CD4-positive, alpha-beta T cell (primary cell): ENCODE data around the gene DCDC1. TPM values are rescaled to one million over a fixed set of nuclear protein-coding genes. Genes with fewer than 3 reads are reported as not detected.

Experiments used
- ATAC-seq: fragments of 200-7000 bp; cut with Tn5 transposase; one replicate; pipeline ENCODE4 v1.10.0; 2022; ENCODE audit warnings: mild to moderate bottlenecking; ENCODE audit not compliant: poor library complexity
- CTCF ChIA-PET: fragments of 350-600 bp; sonication (Branson Sonifier 250); formaldehyde crosslinking; loops from one replicate; lab custom pipeline; 2021; ENCODE audit warnings: antibody characterized with exemption, inconsistent platforms; lab: Charles Lee
- POLR2A ChIA-PET: fragments of 350-600 bp; sonication (Branson Sonifier 250); formaldehyde crosslinking; loops from one replicate; lab custom pipeline; 2021; ENCODE audit warnings: antibody characterized with exemption, inconsistent platforms; lab: Charles Lee
- DNase-seq, 14 experiments: peaks; one replicate each; pipeline ENCODE4 v3.0.0-alpha.2; 2013 to 2020; ENCODE audit warnings: mixed read lengths in 2 of 14
- H3K27ac ChIP-seq, 2 donors: one replicate each; pipeline versions ENCODE4 v1.5.1 to v1.7.0; 2013; ENCODE audit warnings: low read length in 2 of 2, low read depth in 1 of 2, mild to moderate bottlenecking in 1 of 2
- H3K27me3 ChIP-seq, 2 experiments: 1 replicate in 1 of 2; 2 replicates in 1 of 2; pipeline versions ENCODE4 v1.6.1 to v1.7.0; 2013; ENCODE audit warnings: low read length in 2 of 2, control low read depth in 1 of 2, mild to moderate bottlenecking in 1 of 2, moderate library complexity in 1 of 2; ENCODE audit not compliant: insufficient read depth in 2 of 2, control insufficient read depth in 1 of 2
- H3K36me3 ChIP-seq: one replicate; pipeline ENCODE4 v1.6.1; 2013; ENCODE audit warnings: low read length, control low read depth; ENCODE audit not compliant: insufficient read depth
- H3K4me1 ChIP-seq: one replicate; pipeline ENCODE4 v1.6.1; 2013; ENCODE audit warnings: low read length, control low read depth; ENCODE audit not compliant: insufficient read depth
- H3K4me3 ChIP-seq: one replicate; pipeline ENCODE4 v1.5.1; 2013; ENCODE audit warnings: mild to moderate bottlenecking, low read length, moderate library complexity
- H3K9me3 ChIP-seq, 2 experiments: 1 replicate in 1 of 2; 2 replicates in 1 of 2; pipeline versions ENCODE4 v1.6.1 to v1.7.0; 2013; ENCODE audit warnings: low read length in 2 of 2, mild to moderate bottlenecking in 2 of 2, control low read depth in 1 of 2, moderate library complexity in 1 of 2; ENCODE audit not compliant: control insufficient read depth in 1 of 2, insufficient read depth in 1 of 2
- H3K27ac Mint-ChIP-seq: one replicate; pipeline ENCODE4 v1.8.0; 2020; ENCODE audit warnings: mixed read lengths
- H3K27me3 Mint-ChIP-seq: one replicate; pipeline ENCODE4 v1.8.0; 2021; ENCODE audit warnings: mixed read lengths
- H3K36me3 Mint-ChIP-seq: one replicate; pipeline ENCODE4 v1.8.0; 2021; ENCODE audit warnings: low read depth, mixed read lengths
- H3K4me1 Mint-ChIP-seq: one replicate; pipeline ENCODE4 v1.8.0; 2021; ENCODE audit warnings: low read depth, mixed read lengths
- H3K4me3 Mint-ChIP-seq: one replicate; pipeline ENCODE4 v1.8.0; 2020; ENCODE audit warnings: mild to moderate bottlenecking, mixed read lengths
- H3K9me3 Mint-ChIP-seq: one replicate; pipeline ENCODE4 v1.8.0; 2020; ENCODE audit warnings: mixed read lengths
- CTCF ChIP-seq: fragments of 200-600 bp; IDR thresholded peaks from one replicate; pipeline ENCODE4 v1.8.0; 2022; ENCODE audit warnings: antibody characterized with exemption, mild to moderate bottlenecking
- intact Hi-C, 2 experiments: fragments of 100-400 bp; cut with DNase I in 1 of 2; cut with micrococcal nuclease in 1 of 2; formaldehyde crosslinking; loops; one replicate each; pipeline versions ENCODE4 v1.15.1 to v1.9.0; 2023 to 2025; cut with DNase I, micrococcal nuclease
- total RNA-seq, 174 experiments: library from RNA in 2 of 174; stranded (reverse) in 2 of 174; gene quantifications; one replicate each; pipeline ENCODE4 v1.2.3 and lab custom pipeline; 2021 to 2026

Gene DCDC1
- total RNA-seq, 2 experiments from 2014 or later, result 0.11 TPM; not detected in 1

GRCh38 chr11:30855383-30856006 lies 514.0 kb downstream of the DCDC1 start:
- ChIA-PET POLR2A (no interaction called here), CTCF (no interaction called here)
- intact Hi-C loops, result no loop called here

GRCh38 chr11:30853439-30853838 lies 516.1 kb downstream of the DCDC1 start:
- intact Hi-C loops, result no loop called here

More at GRCh38 chr11:30855383-30856006, 514.0 kb downstream of the DCDC1 start:
- no peaks in the 10 kb centered on the region for H3K9me3 Mint-ChIP-seq
- Histone ChIP-seq H3K27ac (no peak overlapping the region), H3K9me3 (peaks cover 0 to 4% of the 10 kb centered on the region in 2 experiments), H3K4me1 (no peaks in the 10 kb centered on the region), H3K27me3 (no peaks in the 10 kb centered on the region), H3K36me3 (no peaks in the 10 kb centered on the region), H3K4me3 (no peak overlapping the region)
- no peaks in the 10 kb centered on the region for H3K4me1 Mint-ChIP-seq
- H3K4me3 Mint-ChIP-seq, result no peak overlapping the region
- DNase-seq (no peak), ATAC-seq (no peak)
- H3K27me3 Mint-ChIP-seq, result no peaks in the 10 kb centered on the region
- H3K36me3 Mint-ChIP-seq, result no peaks in the 10 kb centered on the region
- TF ChIP-seq CTCF, result no peak
- H3K27ac Mint-ChIP-seq, result no peak overlapping the region

GRCh38 chr11:30852645-30853044 lies 516.9 kb downstream of the DCDC1 start:
- Mint-ChIP-seq H3K36me3 (no peaks in the 10 kb centered on the region), H3K4me3 (no peak overlapping the region), H3K9me3 (no peaks in the 10 kb centered on the region), H3K27ac (no peak overlapping the region), H3K4me1 (no peaks in the 10 kb centered on the region), H3K27me3 (no peaks in the 10 kb centered on the region)
- H3K4me3 ChIP-seq, result no peak overlapping the region
- ChIA-PET POLR2A (no interaction called here), CTCF (no interaction called here)
- no peak for ATAC-seq
- TF ChIP-seq CTCF, result no peak
- H3K36me3 ChIP-seq, result no peaks in the 10 kb centered on the region
- intact Hi-C loops, result no loop called here
- H3K27me3 ChIP-seq, result no peaks in the 10 kb centered on the region
- DNase-seq, result no peak
- H3K27ac ChIP-seq, result no peak overlapping the region
- H3K9me3 ChIP-seq, result peaks cover 0 to 4% of the 10 kb centered on the region in 2 experiments
- no peaks in the 10 kb centered on the region for H3K4me1 ChIP-seq

More at GRCh38 chr11:30853439-30853838, 516.1 kb downstream of the DCDC1 start:
- ChIA-PET CTCF (no interaction called here), POLR2A (no interaction called here)
- ATAC-seq, result no peak
- Histone ChIP-seq H3K4me1 (no peaks in the 10 kb centered on the region), H3K27me3 (no peaks in the 10 kb centered on the region), H3K36me3 (no peaks in the 10 kb centered on the region), H3K27ac (no peak overlapping the region), H3K9me3 (peaks cover 0 to 4% of the 10 kb centered on the region in 2 experiments), H3K4me3 (no peak overlapping the region)
- no peak for DNase-seq
- Mint-ChIP-seq H3K36me3 (no peaks in the 10 kb centered on the region), H3K4me3 (no peak overlapping the region), H3K27ac (no peak overlapping the region), H3K9me3 (no peaks in the 10 kb centered on the region), H3K27me3 (no peaks in the 10 kb centered on the region), H3K4me1 (no peaks in the 10 kb centered on the region)
- no peak for TF ChIP-seq CTCF
